HG02970 (cell line): ENCODE results near the gene ATP2A2.
A peak's percentile ranks its signal among the peaks of the same experiment; 100 is the strongest.
"Not testable (repeated sequence)": the region's sequence is repeated elsewhere in the genome, so short reads cannot be mapped to it uniquely, and the experiment has no call there.

ENCODE experiments used
- ATAC-seq: cut with Tn5 transposase; IDR thresholded peaks from one replicate; pipeline ENCODE4 v1.9.1; 2021; ENCODE audit warnings: mild to moderate bottlenecking, moderate library complexity, moderate number of reproducible peaks; ENCODE audit not compliant: unreplicated experiment, low FRiP score

The ATP2A2 gene

DNA sequence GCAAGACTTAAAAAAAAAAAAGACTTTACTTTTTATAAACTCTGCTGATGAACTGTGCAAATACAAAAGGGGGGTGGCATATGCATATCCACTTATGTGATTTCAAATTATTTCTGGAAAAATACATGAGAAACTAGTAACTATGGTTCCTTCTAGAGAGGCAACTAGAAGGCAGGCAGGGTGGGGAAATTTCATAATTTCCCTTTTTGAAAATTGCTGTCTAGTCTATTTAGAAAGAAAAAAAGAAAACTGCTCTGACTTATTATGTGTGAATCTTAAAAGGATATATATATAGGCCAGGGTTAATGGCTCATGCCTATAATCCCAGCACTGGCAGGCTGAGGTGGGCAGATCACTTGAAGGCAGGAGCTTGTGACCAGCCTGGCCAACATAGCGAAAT lies 80.2 kb downstream of the ATP2A2 start:
- ATAC-seq = no peak

DNA sequence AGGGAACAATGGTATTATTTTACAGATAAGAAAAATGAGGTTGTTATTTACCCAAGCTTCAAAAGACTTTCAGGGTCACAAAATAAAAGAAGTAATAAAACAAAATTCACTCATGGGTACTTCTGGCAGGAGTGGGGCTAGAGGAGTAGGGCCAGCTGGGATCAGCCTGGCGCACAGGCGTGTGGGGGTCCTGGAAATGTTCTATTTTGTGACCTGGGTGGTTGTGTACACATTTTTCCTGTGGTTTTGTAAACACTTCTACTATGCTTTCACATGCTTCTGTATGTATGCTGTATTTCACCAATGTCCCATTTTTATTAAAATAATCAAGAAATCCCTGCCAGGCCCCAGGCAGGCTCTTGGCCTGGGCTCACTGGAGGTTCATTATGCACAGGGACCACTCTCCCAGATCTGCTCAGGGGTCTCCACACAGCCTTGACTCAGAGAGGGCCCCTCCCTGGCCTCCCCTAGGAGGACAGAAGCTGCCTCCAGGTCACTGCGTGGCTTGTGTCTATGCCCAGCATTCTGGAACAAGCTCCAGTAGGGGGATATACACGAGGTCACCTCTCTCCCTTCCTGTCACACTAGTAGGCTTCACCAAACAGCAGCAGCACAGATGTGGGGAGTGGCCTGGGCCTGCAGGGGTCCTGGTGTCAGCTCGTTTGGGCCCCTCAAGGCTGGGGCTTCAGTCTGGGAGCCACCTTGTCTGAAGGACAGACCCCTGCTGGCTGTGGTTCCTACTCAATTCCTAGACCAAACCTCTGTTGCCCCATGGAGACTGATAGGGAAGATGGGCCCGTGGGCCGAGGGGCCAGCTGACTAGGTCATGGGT lies 84.7 kb downstream of the ATP2A2 start:
- no peak for ATAC-seq

DNA sequence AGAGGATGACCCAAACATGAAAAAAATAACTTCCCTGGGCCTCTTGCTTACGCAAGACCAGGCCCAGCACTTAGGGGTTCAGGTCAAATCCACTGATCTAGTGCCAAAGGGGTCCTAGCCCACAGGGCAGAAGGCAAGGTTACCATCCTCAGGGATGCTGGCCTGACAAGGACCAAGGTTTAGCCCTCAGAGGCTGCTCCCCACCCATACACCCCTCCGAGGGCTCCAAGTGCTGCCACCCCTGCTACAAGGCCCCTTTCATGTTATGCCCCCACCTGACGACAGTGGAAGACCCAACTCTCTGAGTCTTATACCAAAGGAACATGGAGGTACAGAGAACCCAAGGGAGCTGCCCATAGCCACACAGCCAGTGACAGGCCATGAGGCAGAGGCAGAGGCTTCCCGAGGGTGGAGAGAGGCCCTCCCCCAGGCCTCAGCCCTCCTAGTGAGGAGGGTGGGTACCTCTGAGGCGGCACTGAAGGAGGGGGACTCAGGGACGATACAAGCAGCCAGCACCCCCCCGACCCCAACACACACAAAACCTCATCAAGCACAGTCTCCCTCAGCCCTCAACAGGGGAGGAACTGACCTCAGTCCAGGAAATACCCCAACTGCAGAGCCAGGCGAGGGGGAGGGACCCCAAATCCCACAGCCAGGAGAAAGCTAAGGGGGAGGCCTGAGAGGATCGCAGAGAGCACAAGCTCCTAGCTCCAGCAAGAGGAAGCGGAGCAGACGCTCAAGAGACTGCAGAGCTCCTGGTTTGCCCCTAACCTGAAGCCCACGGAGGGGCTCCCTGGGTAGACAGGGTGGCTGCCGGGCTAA lies 85.5 kb downstream of the ATP2A2 start:
- ATAC-seq = no peak

DNA sequence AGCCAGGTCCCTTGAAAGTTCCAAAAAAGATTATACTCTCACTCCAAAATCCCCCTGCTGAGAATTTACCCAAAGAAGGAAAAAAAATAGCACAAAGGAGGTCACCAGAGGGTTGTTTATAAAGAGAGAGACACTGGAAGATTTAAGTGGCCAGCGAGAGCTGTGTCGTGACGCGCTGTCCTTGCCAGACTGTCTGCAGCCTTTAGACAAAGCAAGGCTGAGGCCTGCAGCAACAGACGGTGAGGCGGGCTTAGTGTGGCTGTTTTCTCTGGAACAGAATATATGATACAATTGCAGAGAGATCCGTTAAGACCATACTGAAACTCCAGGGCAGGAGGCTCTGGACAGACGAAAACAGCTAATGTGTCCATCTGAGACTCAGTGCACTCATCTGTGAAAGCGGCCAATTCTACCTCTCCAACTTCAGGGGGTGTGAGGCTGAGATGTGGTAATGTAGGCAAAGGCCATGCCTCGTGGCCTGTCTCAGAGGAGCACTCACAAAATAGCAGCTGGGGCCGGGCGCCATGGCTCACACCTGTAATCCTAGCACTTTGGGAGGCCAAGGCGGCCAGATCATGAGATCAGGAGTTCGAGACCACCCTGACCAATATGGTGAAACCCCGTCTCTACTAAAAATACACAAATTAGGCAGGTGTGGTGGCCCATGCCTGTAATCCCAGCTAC lies 86.3 kb downstream of the ATP2A2 start:
- ATAC-seq = no peak

DNA sequence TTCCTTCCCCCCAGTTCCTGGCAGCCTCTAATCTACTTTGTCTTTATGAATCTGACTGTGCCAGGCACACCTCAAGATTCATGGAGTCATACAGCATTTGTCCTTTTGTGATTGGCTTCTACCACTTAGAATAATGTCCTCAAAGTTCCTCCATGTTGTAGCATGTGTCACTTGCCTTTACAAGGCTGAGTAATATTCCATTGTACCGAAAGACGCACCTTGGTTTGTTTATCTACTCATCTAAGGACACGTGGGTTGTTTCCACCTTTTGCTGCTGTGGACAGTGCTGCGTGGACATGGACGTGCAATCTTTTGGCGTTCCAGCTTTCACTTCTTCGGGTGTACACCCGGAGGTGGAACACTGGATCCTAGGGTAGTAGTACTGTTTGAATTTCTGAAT lies 88.9 kb downstream of the ATP2A2 start:
- ATAC-seq = no peak

DNA sequence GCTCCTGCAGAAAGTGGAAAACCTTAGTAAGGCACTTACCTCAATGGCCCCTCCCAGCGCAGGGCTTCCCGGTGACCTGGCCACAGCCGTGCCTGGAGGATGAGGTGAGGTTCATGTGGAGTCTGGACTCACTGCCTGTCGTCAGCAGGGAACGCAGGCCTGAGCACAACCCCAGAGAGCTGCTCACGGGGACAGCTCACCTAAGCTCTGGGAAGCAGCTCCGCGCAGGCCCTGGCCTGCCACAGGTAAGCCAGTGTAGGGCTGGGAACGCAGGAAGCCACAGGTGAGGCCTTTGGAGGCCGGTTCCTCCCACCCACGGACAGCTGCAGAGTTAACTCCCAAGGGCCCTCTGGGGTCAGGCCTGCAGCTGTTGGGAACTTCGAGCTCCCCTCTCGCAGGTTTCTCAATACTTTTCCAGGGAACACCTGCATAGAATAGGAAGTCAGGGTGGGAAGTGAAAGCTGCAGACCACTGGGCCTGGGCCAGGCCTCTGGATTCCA lies 89.7 kb downstream of the ATP2A2 start:
- no peak for ATAC-seq

DNA sequence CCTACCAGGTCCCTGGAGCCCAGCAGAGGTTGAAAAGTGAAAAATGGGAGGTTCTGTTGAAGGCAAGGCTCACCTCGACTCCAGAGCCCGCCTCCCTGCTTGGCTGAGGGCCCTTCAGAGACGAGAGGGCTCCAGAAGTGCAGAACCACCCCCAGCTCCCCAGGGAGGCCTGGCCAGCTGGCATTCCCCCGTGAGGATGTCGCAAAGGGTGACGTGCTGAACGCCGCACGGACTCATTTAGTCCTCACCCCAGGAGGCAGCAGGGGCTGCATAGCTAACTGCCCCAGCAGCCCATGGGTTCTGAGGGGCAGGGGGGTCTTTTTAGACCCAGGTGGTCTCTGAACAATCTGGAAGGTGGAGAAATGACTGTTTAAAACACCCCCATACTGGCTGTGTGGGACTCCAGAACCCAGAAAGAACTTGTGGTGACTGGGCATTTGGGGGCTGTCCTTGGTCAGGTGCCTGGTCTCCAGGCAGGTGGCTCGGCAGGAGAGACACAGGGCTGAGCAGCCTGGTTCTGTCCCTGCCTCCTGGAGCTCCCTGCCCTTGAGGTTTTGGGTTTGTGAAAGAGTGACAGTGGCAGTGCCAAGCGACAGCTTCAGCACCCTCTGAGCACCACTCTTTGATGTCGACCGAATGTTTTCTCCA lies 90.5 kb downstream of the ATP2A2 start:
- ATAC-seq = peak; percentile 46

DNA sequence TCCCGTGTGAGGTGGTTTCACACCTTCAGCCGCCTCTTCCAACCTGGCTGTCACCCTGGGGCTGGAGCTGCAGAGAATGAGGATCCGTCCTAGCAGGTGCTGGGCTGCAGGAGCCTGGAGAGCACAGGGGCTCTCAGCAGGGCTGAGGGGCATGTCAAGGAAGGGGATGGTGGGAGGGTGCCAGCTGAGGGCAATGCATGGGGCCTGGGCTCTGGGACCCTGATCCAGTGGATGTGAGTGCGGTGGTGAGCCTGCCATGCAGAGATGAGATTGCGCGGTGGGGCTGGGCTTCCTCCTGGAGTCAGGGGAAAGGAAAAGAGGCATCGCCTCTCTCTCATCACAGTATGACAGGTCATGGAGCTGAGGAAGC lies 91.0 kb downstream of the ATP2A2 start:
- no peak for ATAC-seq

DNA sequence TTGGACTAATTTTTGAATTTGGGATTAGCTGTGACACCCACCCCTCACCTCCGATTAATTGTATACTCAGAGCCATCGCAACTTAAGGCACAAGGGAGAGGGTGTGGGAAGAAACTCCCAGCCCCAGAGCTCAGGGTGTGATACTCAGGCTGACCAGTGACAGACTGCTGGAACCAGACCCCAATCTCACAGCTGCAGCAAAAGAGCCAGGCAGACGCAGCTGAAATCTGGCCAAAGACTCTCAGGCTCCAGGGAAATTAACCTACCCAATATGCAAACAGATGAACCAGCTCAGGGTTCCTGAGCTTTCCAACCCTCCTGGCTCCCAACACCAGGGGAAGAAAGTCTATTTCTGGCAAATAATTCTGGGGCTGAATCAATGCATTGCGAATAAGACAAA lies 92.0 kb downstream of the ATP2A2 start:
- ATAC-seq = no peak

DNA sequence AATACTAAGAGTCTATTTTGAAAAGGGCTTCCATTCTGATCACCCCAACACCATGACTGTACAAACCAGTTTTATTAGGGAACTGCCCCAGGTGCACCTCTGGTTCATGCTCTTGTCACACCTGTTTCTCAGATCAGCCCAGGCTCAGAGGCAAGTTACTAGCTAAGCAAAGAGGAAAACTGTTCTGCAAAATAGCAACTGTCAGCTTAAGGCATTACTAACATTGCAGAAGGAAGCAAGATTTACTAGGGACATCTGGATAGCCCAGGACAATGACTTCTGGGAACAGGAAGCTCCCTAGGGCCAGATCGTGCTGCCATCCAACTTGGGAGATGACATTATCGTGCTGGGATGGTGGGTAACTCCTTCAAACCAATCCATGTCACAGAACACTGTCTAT lies 92.4 kb downstream of the ATP2A2 start:
- no peak for ATAC-seq

DNA sequence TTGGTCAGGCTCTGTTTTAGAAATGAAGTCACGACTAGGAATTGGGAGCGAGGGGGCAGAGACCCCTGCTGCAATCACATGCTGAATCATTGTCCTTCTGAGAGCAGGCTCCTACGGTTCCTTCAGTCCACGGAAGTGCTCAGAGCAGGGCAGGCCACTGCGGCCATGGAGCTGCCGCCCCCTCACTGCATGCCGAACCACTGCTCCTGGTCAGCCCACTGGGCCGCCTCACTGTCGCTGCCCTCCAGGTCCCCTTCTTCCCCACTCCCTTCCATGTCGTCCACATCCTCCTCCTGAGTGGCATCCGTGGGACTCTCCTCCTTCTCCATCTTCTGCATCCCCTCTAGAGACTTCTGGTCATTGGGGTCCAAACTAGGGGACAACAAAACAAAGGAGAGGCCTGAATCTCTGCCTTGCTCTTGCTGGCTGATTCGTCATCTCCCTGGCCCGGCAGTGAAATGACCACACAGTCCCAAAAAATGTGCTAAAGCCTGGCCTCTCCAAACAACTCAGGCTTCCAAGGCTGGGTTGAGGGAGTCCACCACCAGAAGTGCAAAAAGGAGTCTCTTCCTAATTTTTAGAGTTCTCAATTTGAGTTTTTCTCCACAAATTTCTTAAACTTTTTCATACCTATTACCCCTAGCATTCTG lies 93.0 kb downstream of the ATP2A2 start:
- no peak for ATAC-seq

DNA sequence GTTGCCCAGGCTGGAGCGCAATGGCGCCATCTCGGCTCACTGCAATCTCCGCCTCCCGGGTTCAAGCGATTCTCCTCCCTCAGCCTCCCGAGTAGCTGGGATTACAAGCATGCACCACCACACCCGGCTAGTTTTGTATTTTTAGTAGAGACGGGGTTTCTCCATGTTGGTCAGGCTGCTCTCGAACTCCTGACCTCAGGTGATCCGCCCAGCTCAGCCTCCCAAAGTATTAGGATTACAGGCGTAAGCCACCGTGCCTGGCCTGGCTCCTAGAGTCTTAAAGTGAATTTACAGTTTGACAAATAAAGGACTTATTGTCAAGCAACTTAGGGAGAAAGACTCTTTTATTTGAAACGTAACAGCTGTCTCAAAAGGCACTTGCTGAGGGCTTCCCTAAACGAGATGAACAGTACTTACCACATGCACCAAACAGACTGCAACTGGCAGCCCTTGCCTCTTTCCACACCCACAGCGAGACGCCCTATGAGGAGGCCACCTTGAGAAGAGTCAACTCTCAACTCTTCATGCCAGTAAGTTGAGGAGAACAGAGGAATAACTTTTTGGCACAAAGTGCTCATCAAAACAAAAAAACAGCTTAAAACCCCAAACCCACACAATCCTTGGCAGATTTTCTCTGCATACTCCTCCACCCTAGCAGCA lies 97.2 kb downstream of the ATP2A2 start:
- ATAC-seq = not testable (repeated sequence)

DNA sequence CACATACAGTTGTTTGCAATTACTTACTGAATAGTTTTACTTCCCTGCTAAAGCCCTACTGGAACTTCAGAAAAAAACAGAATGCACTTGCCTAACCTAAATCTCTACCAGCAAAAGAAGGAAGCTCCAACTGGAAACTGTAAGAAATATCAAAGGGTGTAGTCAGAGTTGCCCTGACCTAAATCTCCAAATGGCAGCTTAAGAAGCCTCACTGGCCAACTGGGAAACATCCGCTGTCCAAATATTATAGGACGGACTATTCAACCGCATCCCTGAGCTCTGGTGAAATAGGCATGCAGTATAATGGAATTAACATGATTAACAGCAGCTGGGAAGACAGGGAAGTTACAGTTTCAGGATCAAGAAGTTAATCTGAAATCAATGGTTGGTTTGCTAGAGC lies 98.2 kb downstream of the ATP2A2 start:
- ATAC-seq = no peak

DNA sequence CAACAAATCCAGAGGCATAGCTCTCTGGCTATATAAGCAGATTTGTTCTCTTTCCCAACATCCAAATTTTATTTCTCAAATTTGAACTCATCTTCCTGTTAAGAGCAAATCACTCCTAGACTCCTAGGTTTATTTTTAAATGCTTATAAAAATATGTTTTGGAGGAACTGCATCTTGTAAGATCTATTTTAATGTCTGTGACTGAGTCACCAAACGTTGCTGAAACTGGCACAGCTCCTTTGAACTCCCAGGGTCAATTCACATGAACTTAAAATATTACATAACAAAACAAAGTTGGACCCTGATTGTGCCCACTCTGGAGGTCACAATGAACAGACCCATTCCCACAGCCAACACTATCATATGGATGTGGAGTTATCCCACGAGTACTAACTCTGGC lies 98.6 kb downstream of the ATP2A2 start:
- ATAC-seq = no peak

DNA sequence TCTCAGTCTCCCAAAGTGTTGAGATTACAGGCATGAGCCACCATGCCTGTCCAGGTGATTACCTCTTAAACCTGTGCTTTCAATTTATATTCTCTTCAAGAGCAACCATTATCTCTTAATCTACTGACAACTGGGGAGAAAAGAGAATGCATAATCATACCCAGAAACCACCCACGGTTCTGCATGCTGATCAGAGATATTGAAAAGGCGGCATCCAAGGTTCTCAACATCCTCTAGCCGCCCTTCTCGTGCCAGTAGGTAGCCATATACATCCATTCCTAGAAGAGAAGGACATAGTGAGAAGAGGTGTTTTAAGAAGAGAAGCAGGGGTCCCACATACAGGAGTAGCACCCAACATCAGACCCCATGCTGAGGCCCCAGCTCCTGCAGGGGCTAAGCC lies 101.6 kb downstream of the ATP2A2 start:
- ATAC-seq = no peak
